Skeletal muscle satellite cell (primary cell): ENCODE measurements around the gene LIF.

Experiments used
- H3K27me3 ChIP-seq: 2 replicates; pipeline ENCODE4 v1.7.0; 2013; ENCODE audit warnings: low read length; ENCODE audit not compliant: control insufficient read depth, insufficient read depth
- H3K36me3 ChIP-seq: 2 replicates; pipeline ENCODE4 v1.7.0; 2013; ENCODE audit warnings: mild to moderate bottlenecking, control low read depth, low read length; ENCODE audit not compliant: insufficient read depth
- H3K4me1 ChIP-seq: 2 replicates; pipeline ENCODE4 v1.7.0; 2013; ENCODE audit warnings: low read length; ENCODE audit not compliant: control insufficient read depth, insufficient read depth
- H3K4me2 ChIP-seq: 2 replicates; pipeline ENCODE4 v1.7.0; 2013; ENCODE audit warnings: mild to moderate bottlenecking, low read length
- H3K4me3 ChIP-seq: 2 replicates; pipeline ENCODE4 v1.7.0; 2013; ENCODE audit warnings: low read length
- H3K9ac ChIP-seq: 2 replicates; pipeline ENCODE4 v1.7.0; 2013; ENCODE audit warnings: mild to moderate bottlenecking, low read depth, low read length, moderate library complexity
- H3K9me3 ChIP-seq: replicated peaks from 2 replicates; pipeline ENCODE4 v1.7.0; 2013; ENCODE audit warnings: mild to moderate bottlenecking, control low read depth, low read length

Gene LIF

GRCh38 chr22:30228509-30229359 is 17.8 kb downstream of the LIF start:
- Histone ChIP-seq H3K9me3 (no peaks in the 10 kb centered on the region), H3K27me3 (no peaks in the 10 kb centered on the region), H3K4me2 (no peak overlapping the region), H3K36me3 (no peaks in the 10 kb centered on the region), H3K4me1 (peaks cover 10% of the 10 kb centered on the region), H3K9ac (no peak overlapping the region), H3K4me3 (no peak overlapping the region)

GRCh38 chr22:30227438-30228228 is 18.9 kb downstream of the LIF start:
- H3K4me2 ChIP-seq = no peak overlapping the region

GRCh38 chr22:30226192-30226832 is 20.2 kb downstream of the LIF start:
- H3K27me3 ChIP-seq = no peaks in the 10 kb centered on the region
- no peak overlapping the region for H3K4me2 ChIP-seq
- H3K36me3 ChIP-seq = no peaks in the 10 kb centered on the region
- H3K9ac ChIP-seq = no peak overlapping the region
- no peaks in the 10 kb centered on the region for H3K9me3 ChIP-seq
- peaks cover 10% of the 10 kb centered on the region for H3K4me1 ChIP-seq
- H3K4me3 ChIP-seq = no peak overlapping the region

More at GRCh38 chr22:30227438-30228228, 18.9 kb downstream of the LIF start:
- peaks cover 10% of the 10 kb centered on the region for H3K4me1 ChIP-seq
- no peak overlapping the region for H3K9ac ChIP-seq
- no peak overlapping the region for H3K4me3 ChIP-seq
- H3K27me3 ChIP-seq = no peaks in the 10 kb centered on the region
- no peaks in the 10 kb centered on the region for H3K36me3 ChIP-seq
- no peaks in the 10 kb centered on the region for H3K9me3 ChIP-seq

GRCh38 chr22:30225220-30225927 is 21.2 kb downstream of the LIF start:
- H3K9me3 ChIP-seq = no peaks in the 10 kb centered on the region
- H3K27me3 ChIP-seq = no peaks in the 10 kb centered on the region
- H3K4me1 ChIP-seq = peaks cover 10% of the 10 kb centered on the region
- no peak overlapping the region for H3K9ac ChIP-seq
- H3K36me3 ChIP-seq = no peaks in the 10 kb centered on the region
- no peak overlapping the region for H3K4me3 ChIP-seq
- H3K4me2 ChIP-seq = no peak overlapping the region

- Histone ChIP-seq H3K4me2 (no peak overlapping the region), H3K36me3 (no peaks in the 10 kb centered on the region), H3K27me3 (no peaks in the 10 kb centered on the region), H3K9me3 (no peaks in the 10 kb centered on the region), H3K9ac (no peak overlapping the region), H3K4me3 (no peak overlapping the region), H3K4me1 (peaks cover 10% of the 10 kb centered on the region)
These were observed 22.2 kb downstream of the LIF start for GRCh38 chr22:30224161-30224857.

GRCh38 chr22:30223303-30223702 is 23.3 kb downstream of the LIF start:
- no peak overlapping the region for H3K9ac ChIP-seq
- no peaks in the 10 kb centered on the region for H3K27me3 ChIP-seq
- no peak overlapping the region for H3K4me3 ChIP-seq
- H3K4me1 ChIP-seq = peaks cover 5% of the 10 kb centered on the region
- H3K4me2 ChIP-seq = no peak overlapping the region
- H3K36me3 ChIP-seq = no peaks in the 10 kb centered on the region
- no peaks in the 10 kb centered on the region for H3K9me3 ChIP-seq

- H3K9me3 ChIP-seq = no peaks in the 10 kb centered on the region
- no peaks in the 10 kb centered on the region for H3K36me3 ChIP-seq
- H3K4me1 ChIP-seq = peaks cover 15% of the 10 kb centered on the region
- no peak overlapping the region for H3K9ac ChIP-seq
- H3K27me3 ChIP-seq = no peaks in the 10 kb centered on the region
- no peak overlapping the region for H3K4me3 ChIP-seq
- no peak overlapping the region for H3K4me2 ChIP-seq
These were observed 24.2 kb downstream of the LIF start for GRCh38 chr22:30222321-30222720.

GRCh38 chr22:30221121-30221992 is 25.2 kb downstream of the LIF start:
- Histone ChIP-seq H3K4me1 (peaks cover 15% of the 10 kb centered on the region), H3K4me3 (no peak overlapping the region), H3K4me2 (no peak overlapping the region), H3K9ac (no peak overlapping the region), H3K9me3 (no peaks in the 10 kb centered on the region), H3K36me3 (no peaks in the 10 kb centered on the region), H3K27me3 (no peaks in the 10 kb centered on the region)

- H3K9me3 ChIP-seq = no peaks in the 10 kb centered on the region
- no peaks in the 10 kb centered on the region for H3K27me3 ChIP-seq
- no peak overlapping the region for H3K4me3 ChIP-seq
- H3K4me2 ChIP-seq = no peak overlapping the region
- H3K9ac ChIP-seq = no peak overlapping the region
- peaks cover 15% of the 10 kb centered on the region for H3K4me1 ChIP-seq
- H3K36me3 ChIP-seq = no peaks in the 10 kb centered on the region
These were observed 26.1 kb downstream of the LIF start for GRCh38 chr22:30220338-30221012.
